Kidney tubule cell (primary cell): ENCODE results near the gene PSD2.

ENCODE experiments used
- DNase-seq: peaks from one replicate; pipeline ENCODE4 v3.0.0-alpha.2; 2018; ENCODE audit warnings: low spot score

Gene PSD2

GRCh38 chr5:139855946-139856540, 60.4 kb downstream of the PSD2 start:
- DNase-seq, result no peak

- no peak for DNase-seq
These were observed 61.1 kb downstream of the PSD2 start for GRCh38 chr5:139856714-139857113.

- DNase-seq, result no peak
These were observed 63.4 kb downstream of the PSD2 start for GRCh38 chr5:139859013-139859412.

GRCh38 chr5:139861021-139861888, 65.6 kb downstream of the PSD2 start:
- no peak for DNase-seq

- no peak for DNase-seq
These were observed 66.2 kb downstream of the PSD2 start for GRCh38 chr5:139861889-139862207.

GRCh38 chr5:139862313-139862712, 66.7 kb downstream of the PSD2 start:
- peak; percentile 26 for DNase-seq

- DNase-seq, result no peak
These were observed 67.2 kb downstream of the PSD2 start for GRCh38 chr5:139862803-139863202.

GRCh38 chr5:139863361-139863760, 67.8 kb downstream of the PSD2 start:
- DNase-seq, result no peak

- peak; percentile 52 for DNase-seq
These were observed 68.4 kb downstream of the PSD2 start for GRCh38 chr5:139863855-139864558.

- no peak for DNase-seq
These were observed 69.3 kb downstream of the PSD2 start for GRCh38 chr5:139864716-139865483.

- no peak for DNase-seq
These were observed 71.5 kb downstream of the PSD2 start for GRCh38 chr5:139867109-139867508.

GRCh38 chr5:139867581-139867980, 72.0 kb downstream of the PSD2 start:
- DNase-seq, result no peak

GRCh38 chr5:139869042-139869790, 73.6 kb downstream of the PSD2 start:
- no peak for DNase-seq

GRCh38 chr5:139870677-139871076, 75.1 kb downstream of the PSD2 start:
- no peak for DNase-seq

- no peak for DNase-seq
These were observed 76.0 kb downstream of the PSD2 start for GRCh38 chr5:139871614-139872013.

- DNase-seq, result no peak
These were observed 76.6 kb downstream of the PSD2 start for GRCh38 chr5:139872052-139872766.

- DNase-seq, result no peak
These were observed 77.5 kb downstream of the PSD2 start for GRCh38 chr5:139872851-139873794.

GRCh38 chr5:139875957-139876356, 80.3 kb downstream of the PSD2 start:
- DNase-seq, result no peak

GRCh38 chr5:139877129-139877597, 81.6 kb downstream of the PSD2 start:
- DNase-seq, result peak; percentile 21

- DNase-seq, result no peak
These were observed 82.5 kb downstream of the PSD2 start for GRCh38 chr5:139878093-139878492.
